ENCODE results near the gene ALPK3. TPM values are rescaled to one million over a fixed set of nuclear protein-coding genes. Genes with fewer than 3 reads are reported as not detected.

ALPK3 gene
- total RNA-seq, 1 experiment from 2014 or later: 17.7 TPM

GRCh38 chr15:84873997-84874396, 56.8 kb downstream of the ALPK3 start:
- Histone ChIP-seq H2BK20ac (ENCODE audit: low read depth, low read length, poor library complexity, severe bottlenecking) (no peak overlapping the region), H3K79me2 (ENCODE audit: insufficient read depth, low read length) (peaks cover 2% of the 10 kb centered on the region; the same call in 1 of the 2 replicates), H3K56ac (ENCODE audit: insufficient read length, low read depth, low read length) (no peak overlapping the region), H3K27ac (ENCODE audit: insufficient read length, low read depth, low read length) (no peak overlapping the region), H3K79me1 (ENCODE audit: insufficient read depth, low read depth, low read length, poor library complexity, severe bottlenecking) (no peaks in the 10 kb centered on the region), H3K14ac (ENCODE audit: insufficient read depth, low read length) (no peak overlapping the region), H4K20me1 (ENCODE audit: control insufficient read depth, insufficient read depth, insufficient read length) (no peaks in the 10 kb centered on the region), H2AK5ac (ENCODE audit: insufficient read length, low read length) (no peak overlapping the region), H2BK5ac (ENCODE audit: insufficient read length, low read length) (no peak overlapping the region), H4K91ac (ENCODE audit: insufficient read length, low read depth, low read length) (no peak overlapping the region), H2AFZ (ENCODE audit: low read length) (no peak overlapping the region), H3K4me1 (ENCODE audit: insufficient read depth, low read length) (no peaks in the 10 kb centered on the region), H3K4ac (ENCODE audit: low read depth, low read length) (no peak overlapping the region), H3K23ac (ENCODE audit: insufficient read length, low read depth, low read length) (no peak overlapping the region), H2BK12ac (ENCODE audit: insufficient read length, low read depth, low read length) (no peak overlapping the region), H3K27me3 (ENCODE audit: insufficient read depth, low read length) (no peaks in the 10 kb centered on the region), H2BK15ac (ENCODE audit: low read depth, low read length) (no peak overlapping the region), H3K18ac (ENCODE audit: insufficient read length, low read depth, low read length) (no peak overlapping the region), H3T11ph (ENCODE audit: low read length) (no peak overlapping the region), H3K9ac (ENCODE audit: extremely low read depth, insufficient read length, low read length) (no peak overlapping the region), H4K8ac (replicated peaks; ENCODE audit: insufficient read length, low read depth, low read length) (no peak overlapping the region), H3K4me2 (ENCODE audit: insufficient read depth, insufficient read length, low read length) (no peak overlapping the region), H4K5ac (ENCODE audit: insufficient read length, low read depth, low read length) (no peak overlapping the region), H2BK120ac (ENCODE audit: low read depth, low read length, poor library complexity, severe bottlenecking) (no peak overlapping the region), H3K9me3 (ENCODE audit: control insufficient read depth, low read depth, low read length) (no peaks in the 10 kb centered on the region), H3K23me2 (ENCODE audit: insufficient read length, low read depth, low read length, poor library complexity, severe bottlenecking) (no peaks in the 10 kb centered on the region)
- DNase-seq: no peak
- TF ChIP-seq CTCF (conservative IDR thresholded peaks at IDR 0.05): no peak
- Mint-ChIP-seq H3K4me3 (no peak overlapping the region), H3K27me3 (ENCODE audit: low read depth) (peaks cover 8% of the 10 kb centered on the region), H3K4me1 (peaks cover 4 to 6% of the 10 kb centered on the region in 2 experiments), H3K36me3 (ENCODE audit: insufficient read depth in 1 of 3, low read depth in 3 of 3) (peaks cover 0 to 3% (median 2%) of the 10 kb centered on the region in 3 experiments; a peak in 2 of 7 replicates), H3K9me3 (no peaks in the 10 kb centered on the region; a peak in 1 of 5 replicates), H3K27ac (no peak overlapping the region)
- no CpG with 5 or more reads among the region's 7 CpGs for WGBS (ENCODE audit: extremely low coverage, insufficient read length, low lambda C conversion rate)

Measured in H9 (cell line).